Suprapubic skin (tissue), 4 donors: ENCODE measurements around the gene TMPRSS4. TPM values are rescaled to one million over a fixed set of nuclear protein-coding genes. Genes with fewer than 3 reads are reported as not detected.

Experiments used
- DNase-seq, 2 donors: peaks; one replicate each; pipeline ENCODE4 v3.0.0-alpha.2; 2019; ENCODE audit warnings: low spot score in 2 of 2
- H3K27ac ChIP-seq: fragments of 200-600 bp; sonication (generic); one replicate; pipeline ENCODE4 v1.5.1; 2019
- H3K27me3 ChIP-seq: fragments of 200-600 bp; sonication (generic); one replicate; pipeline ENCODE4 v1.5.1; 2019
- H3K36me3 ChIP-seq: fragments of 200-600 bp; sonication (generic); one replicate; pipeline ENCODE4 v1.5.1; 2019
- H3K4me1 ChIP-seq: fragments of 200-600 bp; sonication (generic); one replicate; pipeline ENCODE4 v1.5.1; 2019
- H3K4me3 ChIP-seq: fragments of 200-600 bp; sonication (generic); one replicate; pipeline ENCODE4 v1.5.1; 2019; ENCODE audit warnings: mild to moderate bottlenecking
- H3K9me3 ChIP-seq: fragments of 200-600 bp; sonication (generic); one replicate; pipeline ENCODE4 v1.5.1; 2019
- CTCF ChIP-seq, 2 donors: fragments of 200-600 bp in 1 of 2; fragments of 450-650 bp in 1 of 2; sonication (generic) in 1 of 2; IDR thresholded peaks; one replicate each; pipeline ENCODE4 v1.5.1; 2016 to 2019; ENCODE audit warnings: antibody characterized with exemption in 2 of 2, mild to moderate bottlenecking in 1 of 2, moderate library complexity in 1 of 2
- EP300 ChIP-seq: sonication (generic); formaldehyde crosslinking; IDR thresholded peaks from one replicate; pipeline ENCODE4 v1.6.1; 2017; ENCODE audit warnings: antibody characterized with exemption
- POLR2A ChIP-seq, 2 donors: fragments of 450-650 bp; IDR thresholded peaks; one replicate each; pipeline ENCODE4 v1.6.1; 2017; ENCODE audit warnings: antibody characterized with exemption in 2 of 2, mild to moderate bottlenecking in 2 of 2, moderate library complexity in 2 of 2
- POLR2AphosphoS5 ChIP-seq, 3 donors: sonication (generic); formaldehyde crosslinking; IDR thresholded peaks; one replicate each; pipeline ENCODE4 v1.6.1; 2017; ENCODE audit warnings: antibody characterized with exemption in 3 of 3
- WGBS: methylation state at CpG from one replicate; pipeline ENCODE4 v1.1.5; 2018; 5-methylcytosine and 5-hydroxymethylcytosine counted together
- total RNA-seq, 4 donors: library from RNA; depleted of rRNA; stranded (reverse); fragments of >200 nt; gene quantifications; one replicate each; pipeline ENCODE4 v1.1.0, GENCODE V29; 2016

TMPRSS4 gene
- total RNA-seq, 4 donors from 2014 or later, result 1.6 to 17.0 (median 2.4) TPM

GRCh38 chr11:118102721-118103261 lies 25.9 kb downstream of the TMPRSS4 start:
- 78% methylated on average over 13 of the region's 13 CpGs for WGBS
- no peak for TF ChIP-seq CTCF (IDR thresholded peaks at IDR 0.05)
- H3K36me3 ChIP-seq, result no peaks in the 10 kb centered on the region
- H3K4me3 ChIP-seq, result no peak overlapping the region
- no peaks in the 10 kb centered on the region for H3K9me3 ChIP-seq
- no peak overlapping the region for H3K27ac ChIP-seq
- H3K4me1 ChIP-seq, result peaks cover 5% of the 10 kb centered on the region
- DNase-seq, result no peak
- no peaks in the 10 kb centered on the region for H3K27me3 ChIP-seq

- WGBS, result 95% methylated on average over 6 of the region's 6 CpGs
- H3K27ac ChIP-seq, result no peak overlapping the region
- peaks cover 4% of the 10 kb centered on the region for H3K4me1 ChIP-seq
- DNase-seq, result no peak
- H3K4me3 ChIP-seq, result no peak overlapping the region
- TF ChIP-seq POLR2A (IDR thresholded peaks at IDR 0.05) (no peak), POLR2AphosphoS5 (IDR thresholded peaks at IDR 0.05) (no peak), EP300 (no peak), CTCF (IDR thresholded peaks at IDR 0.05) (no peak)
- H3K9me3 ChIP-seq, result no peaks in the 10 kb centered on the region
- H3K27me3 ChIP-seq, result no peaks in the 10 kb centered on the region
- H3K36me3 ChIP-seq, result no peaks in the 10 kb centered on the region
Measured at GRCh38 chr11:118104491-118104890, 27.6 kb downstream of the TMPRSS4 start.

- 69% methylated on average over 4 of the region's 4 CpGs for WGBS
- no peak for TF ChIP-seq EP300
- no peak for TF ChIP-seq POLR2A (IDR thresholded peaks at IDR 0.05)
- TF ChIP-seq POLR2AphosphoS5 (IDR thresholded peaks at IDR 0.05), result no peak
- TF ChIP-seq CTCF (IDR thresholded peaks at IDR 0.05), result no peak
- no peaks in the 10 kb centered on the region for H3K27me3 ChIP-seq
- H3K4me1 ChIP-seq, result no peaks in the 10 kb centered on the region
- no peak overlapping the region for H3K4me3 ChIP-seq
- no peaks in the 10 kb centered on the region for H3K9me3 ChIP-seq
- no peaks in the 10 kb centered on the region for H3K36me3 ChIP-seq
- no peak overlapping the region for H3K27ac ChIP-seq
- no peak for DNase-seq
Measured at GRCh38 chr11:118105657-118106305, 28.9 kb downstream of the TMPRSS4 start.

GRCh38 chr11:118106789-118107335 lies 30.0 kb downstream of the TMPRSS4 start:
- 82% methylated on average over 2 of the region's 2 CpGs for WGBS
- TF ChIP-seq POLR2AphosphoS5 (IDR thresholded peaks at IDR 0.05) (no peak), POLR2A (IDR thresholded peaks at IDR 0.05) (no peak), CTCF (IDR thresholded peaks at IDR 0.05) (no peak), EP300 (no peak)

GRCh38 chr11:118108513-118108912 lies 31.6 kb downstream of the TMPRSS4 start:
- Histone ChIP-seq H3K4me1 (no peaks in the 10 kb centered on the region), H3K4me3 (no peak overlapping the region), H3K27ac (no peak overlapping the region), H3K27me3 (no peaks in the 10 kb centered on the region), H3K9me3 (no peaks in the 10 kb centered on the region), H3K36me3 (no peaks in the 10 kb centered on the region)
- WGBS, result 90% methylated on average over 5 of the region's 5 CpGs
- no peak for DNase-seq
- TF ChIP-seq EP300 (no peak), POLR2A (IDR thresholded peaks at IDR 0.05) (no peak), CTCF (IDR thresholded peaks at IDR 0.05) (no peak), POLR2AphosphoS5 (IDR thresholded peaks at IDR 0.05) (no peak)

More at GRCh38 chr11:118106789-118107335, 30.0 kb downstream of the TMPRSS4 start:
- H3K27me3 ChIP-seq, result no peaks in the 10 kb centered on the region
- DNase-seq, result no peak
- no peaks in the 10 kb centered on the region for H3K36me3 ChIP-seq
- H3K9me3 ChIP-seq, result no peaks in the 10 kb centered on the region
- H3K27ac ChIP-seq, result no peak overlapping the region
- no peaks in the 10 kb centered on the region for H3K4me1 ChIP-seq
- no peak overlapping the region for H3K4me3 ChIP-seq
